ENCODE data around the gene CRADD.
"Not testable (repeated sequence)": the region's sequence is repeated elsewhere in the genome, so short reads cannot be mapped to it uniquely, and the experiment has no call there.

Gene CRADD

GRCh38 chr12:93912086-93912733, 235.0 kb downstream of the CRADD start:
- no peak for DNase-seq

- no peak for DNase-seq
Measured at GRCh38 chr12:93913845-93914244, 236.7 kb downstream of the CRADD start.

- no peak for DNase-seq
Measured at GRCh38 chr12:93914281-93914680, 237.1 kb downstream of the CRADD start.

GRCh38 chr12:93915411-93915810, 238.2 kb downstream of the CRADD start:
- no peak for DNase-seq

GRCh38 chr12:93916402-93916801, 239.2 kb downstream of the CRADD start:
- DNase-seq: no peak

- DNase-seq: no peak
Measured at GRCh38 chr12:93918262-93918661, 241.1 kb downstream of the CRADD start.

- DNase-seq: no peak
Measured at GRCh38 chr12:93918900-93919299, 241.7 kb downstream of the CRADD start.

GRCh38 chr12:93921521-93921920, 244.3 kb downstream of the CRADD start:
- no peak for DNase-seq

- no peak for DNase-seq
Measured at GRCh38 chr12:93922583-93923006, 245.4 kb downstream of the CRADD start.

GRCh38 chr12:93924367-93924766, 247.2 kb downstream of the CRADD start:
- no peak for DNase-seq

GRCh38 chr12:93925585-93926205, 248.5 kb downstream of the CRADD start:
- no peak for DNase-seq

- DNase-seq: no peak
Measured at GRCh38 chr12:93926237-93926636, 249.1 kb downstream of the CRADD start.

GRCh38 chr12:93929081-93929480, 251.9 kb downstream of the CRADD start:
- DNase-seq: not testable (repeated sequence)

- DNase-seq: no peak
Measured at GRCh38 chr12:93937812-93938211, 260.6 kb downstream of the CRADD start.

- DNase-seq: no peak
Measured at GRCh38 chr12:93938317-93938716, 261.1 kb downstream of the CRADD start.

- DNase-seq: no peak
Measured at GRCh38 chr12:93938931-93939330, 261.8 kb downstream of the CRADD start.

- no peak for DNase-seq
Measured at GRCh38 chr12:93939641-93940325, 262.6 kb downstream of the CRADD start.

- no peak for DNase-seq
Measured at GRCh38 chr12:93943780-93944179, 266.6 kb downstream of the CRADD start.

- DNase-seq: no peak
Measured at GRCh38 chr12:93944201-93944600, 267.0 kb downstream of the CRADD start.
